Measurements from ENCODE around the gene SCIN.

DNA sequence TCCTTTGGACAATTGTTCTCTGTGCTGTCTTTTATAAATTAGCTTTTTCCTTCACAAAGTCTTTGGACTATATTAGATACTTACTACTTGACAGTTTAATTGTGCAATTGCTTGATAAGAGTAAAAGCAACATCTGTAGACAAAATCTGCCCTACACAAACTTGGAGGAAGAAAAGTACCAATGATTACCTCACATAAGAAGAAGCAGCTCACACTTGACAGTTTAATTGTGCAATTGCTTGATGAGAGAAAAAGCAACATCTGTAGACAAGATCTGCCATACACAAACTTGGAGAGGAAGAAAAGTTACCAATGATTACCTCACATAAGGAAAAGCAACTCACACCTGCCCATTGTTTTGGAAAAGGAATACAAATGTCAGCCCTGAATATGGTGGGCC lies 17.1 kb upstream of the SCIN start:
- TF ChIP-seq, protein P1, sequence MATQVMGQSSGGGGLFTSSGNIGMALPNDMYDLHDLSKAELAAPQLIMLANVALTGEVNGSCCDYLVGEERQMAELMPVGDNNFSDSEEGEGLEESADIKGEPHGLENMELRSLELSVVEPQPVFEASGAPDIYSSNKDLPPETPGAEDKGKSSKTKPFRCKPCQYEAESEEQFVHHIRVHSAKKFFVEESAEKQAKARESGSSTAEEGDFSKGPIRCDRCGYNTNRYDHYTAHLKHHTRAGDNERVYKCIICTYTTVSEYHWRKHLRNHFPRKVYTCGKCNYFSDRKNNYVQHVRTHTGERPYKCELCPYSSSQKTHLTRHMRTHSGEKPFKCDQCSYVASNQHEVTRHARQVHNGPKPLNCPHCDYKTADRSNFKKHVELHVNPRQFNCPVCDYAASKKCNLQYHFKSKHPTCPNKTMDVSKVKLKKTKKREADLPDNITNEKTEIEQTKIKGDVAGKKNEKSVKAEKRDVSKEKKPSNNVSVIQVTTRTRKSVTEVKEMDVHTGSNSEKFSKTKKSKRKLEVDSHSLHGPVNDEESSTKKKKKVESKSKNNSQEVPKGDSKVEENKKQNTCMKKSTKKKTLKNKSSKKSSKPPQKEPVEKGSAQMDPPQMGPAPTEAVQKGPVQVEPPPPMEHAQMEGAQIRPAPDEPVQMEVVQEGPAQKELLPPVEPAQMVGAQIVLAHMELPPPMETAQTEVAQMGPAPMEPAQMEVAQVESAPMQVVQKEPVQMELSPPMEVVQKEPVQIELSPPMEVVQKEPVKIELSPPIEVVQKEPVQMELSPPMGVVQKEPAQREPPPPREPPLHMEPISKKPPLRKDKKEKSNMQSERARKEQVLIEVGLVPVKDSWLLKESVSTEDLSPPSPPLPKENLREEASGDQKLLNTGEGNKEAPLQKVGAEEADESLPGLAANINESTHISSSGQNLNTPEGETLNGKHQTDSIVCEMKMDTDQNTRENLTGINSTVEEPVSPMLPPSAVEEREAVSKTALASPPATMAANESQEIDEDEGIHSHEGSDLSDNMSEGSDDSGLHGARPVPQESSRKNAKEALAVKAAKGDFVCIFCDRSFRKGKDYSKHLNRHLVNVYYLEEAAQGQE (IDR thresholded peaks at IDR 0.05; ENCODE audit: borderline replicate concordance) = no peak
- TF ChIP-seq EP300 (conservative IDR thresholded peaks at IDR 0.05; ENCODE audit: poor library complexity, severe bottlenecking) (no peak), POLR2AphosphoS5 (IDR thresholded peaks at IDR 0.05) (no peak), EZH2 (IDR thresholded peaks at IDR 0.05; ENCODE audit: borderline replicate concordance, insufficient read depth, low read length, poor library complexity, severe bottlenecking) (no peak), MXI1 (conservative IDR thresholded peaks at IDR 0.05; ENCODE audit: poor library complexity, severe bottlenecking) (no peak)
- TF ChIP-seq, protein P2, sequence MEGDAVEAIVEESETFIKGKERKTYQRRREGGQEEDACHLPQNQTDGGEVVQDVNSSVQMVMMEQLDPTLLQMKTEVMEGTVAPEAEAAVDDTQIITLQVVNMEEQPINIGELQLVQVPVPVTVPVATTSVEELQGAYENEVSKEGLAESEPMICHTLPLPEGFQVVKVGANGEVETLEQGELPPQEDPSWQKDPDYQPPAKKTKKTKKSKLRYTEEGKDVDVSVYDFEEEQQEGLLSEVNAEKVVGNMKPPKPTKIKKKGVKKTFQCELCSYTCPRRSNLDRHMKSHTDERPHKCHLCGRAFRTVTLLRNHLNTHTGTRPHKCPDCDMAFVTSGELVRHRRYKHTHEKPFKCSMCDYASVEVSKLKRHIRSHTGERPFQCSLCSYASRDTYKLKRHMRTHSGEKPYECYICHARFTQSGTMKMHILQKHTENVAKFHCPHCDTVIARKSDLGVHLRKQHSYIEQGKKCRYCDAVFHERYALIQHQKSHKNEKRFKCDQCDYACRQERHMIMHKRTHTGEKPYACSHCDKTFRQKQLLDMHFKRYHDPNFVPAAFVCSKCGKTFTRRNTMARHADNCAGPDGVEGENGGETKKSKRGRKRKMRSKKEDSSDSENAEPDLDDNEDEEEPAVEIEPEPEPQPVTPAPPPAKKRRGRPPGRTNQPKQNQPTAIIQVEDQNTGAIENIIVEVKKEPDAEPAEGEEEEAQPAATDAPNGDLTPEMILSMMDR (IDR thresholded peaks at IDR 0.05; ENCODE audit: poor library complexity, severe bottlenecking) = no peak

Measured in neural cell (in vitro differentiated cells).